Melanocyte of skin (primary cell): ENCODE results near the gene DUSP12. TPM values are rescaled to one million over a fixed set of nuclear protein-coding genes. Genes with fewer than 3 reads are reported as not detected.

Experiments
- small RNA-seq, 2 donors: library from RNA; depleted of rRNA; stranded (forward); fragments of <200 nt; gene quantifications; one replicate each; pipeline ENCODE3, GENCODE V24; 2012
- total RNA-seq, 2 donors: library from RNA; depleted of rRNA; stranded (reverse); fragments of >200 nt; gene quantifications; 2 replicates each; pipeline ENCODE4 v1.2.3, GENCODE V29; 2012

Gene DUSP12
- total RNA-seq: 10 to 100 TPM; 21.3 to 37.6 TPM

GRCh38 chr1:161749509-161750407, at the start of gene DUSP12:
DUSP12 (plus strand) TSS chr1:161749786; CDS start chr1:161749802, 16 bp downstream.

GRCh38 chr1:161706482-161707347, 42.9 kb upstream of the DUSP12 start, which contains the start of gene FCRLA:
FCRLA (plus strand) TSS chr1:161707229; CDS start chr1:161707265, 36 bp downstream.

GRCh38 chr1:161720956-161721737, 28.4 kb upstream of the DUSP12 start, which contains the start of gene FCRLB:
FCRLB (plus strand) TSS chr1:161721544; CDS start chr1:161722673, 1,129 bp downstream.

GRCh38 chr1:161766102-161766981, 16.8 kb downstream of the DUSP12 start, which contains the start of gene ATF6:
ATF6 (plus strand) TSS chr1:161766320; CDS start chr1:161766361, 41 bp downstream.

Small RNA genes within 50 kb of the gene (small RNA-seq; reads per million reads assigned to genes)
- gene RN7SL466P: 0 reads per million in 2 donors

Other genes with a start within 250 kb of the DUSP12 start
- 10 to 100 TPM in 1 of 2 donors, 1 to 10 TPM in 1; 7.7 to 14.8 TPM for gene FCGR2A, start 244.3 kb upstream of the DUSP12 start, total RNA-seq
- 1 to 10 TPM; 6.0 to 7.2 TPM for gene HSPA6, start 225.2 kb upstream of the DUSP12 start, total RNA-seq
- gene FCGR3A, start 200.0 kb upstream of the DUSP12 start, total RNA-seq: not detected
- not detected for gene FCGR3B, start 118.6 kb upstream of the DUSP12 start, total RNA-seq
- 1 to 10 TPM in 1 of 2 donors, under 1 TPM in 1; 0.67 to 4.1 TPM for gene FCGR2B, start 86.6 kb upstream of the DUSP12 start, total RNA-seq
- gene FCRLA, start 42.6 kb upstream of the DUSP12 start, total RNA-seq: 100 to 1,000 TPM in 1 of 2 donors, 10 to 100 TPM in 1; 79.6 to 243 TPM
- 1 to 10 TPM; 3.3 to 5.9 TPM for gene FCRLB, start 28.2 kb upstream of the DUSP12 start, total RNA-seq
- gene ATF6, start 16.5 kb downstream of the DUSP12 start, total RNA-seq: 10 to 100 TPM; 28.0 to 28.6 TPM